IMR-90 (cell line): ENCODE results near the gene TCERG1.

Source experiments
- CEBPB ChIP-seq: IDR thresholded peaks from 2 replicates; pipeline ENCODE4 v1.6.1; 2012; ENCODE audit warnings: low read depth, low read length, improper control_type of control experiment
- CTCF ChIP-seq: conservative IDR thresholded peaks from 2 replicates; pipeline ENCODE4 v1.5.1; 2012; ENCODE audit warnings: mild to moderate bottlenecking, low read depth, low read length, improper control_type of control experiment
- POLR2A ChIP-seq: IDR thresholded peaks from 2 replicates; pipeline ENCODE4 v1.6.1; 2012; ENCODE audit warnings: mild to moderate bottlenecking, low read depth, low read length
- RCOR1 ChIP-seq: IDR thresholded peaks from 2 replicates; pipeline ENCODE4 v1.6.1; 2012; ENCODE audit warnings: mild to moderate bottlenecking, low read length, improper control_type of control experiment; ENCODE audit not compliant: insufficient replicate concordance

GRCh38 chr5:146450002-146450401 lies 2.9 kb downstream of the TCERG1 start:
- no peak for TF ChIP-seq CEBPB
- no peak for TF ChIP-seq CTCF
- no peak for TF ChIP-seq POLR2A
- TF ChIP-seq RCOR1: no peak
